RPMI8226 (cell line): Measurements from ENCODE around the gene ZBED1.
"Not testable (repeated sequence)": the region's sequence is repeated elsewhere in the genome, so short reads cannot be mapped to it uniquely, and the experiment has no call there.

Experiments
- DNase-seq: peaks from one replicate; pipeline ENCODE4 v3.0.0-alpha.2; 2015

ZBED1 gene

DNA sequence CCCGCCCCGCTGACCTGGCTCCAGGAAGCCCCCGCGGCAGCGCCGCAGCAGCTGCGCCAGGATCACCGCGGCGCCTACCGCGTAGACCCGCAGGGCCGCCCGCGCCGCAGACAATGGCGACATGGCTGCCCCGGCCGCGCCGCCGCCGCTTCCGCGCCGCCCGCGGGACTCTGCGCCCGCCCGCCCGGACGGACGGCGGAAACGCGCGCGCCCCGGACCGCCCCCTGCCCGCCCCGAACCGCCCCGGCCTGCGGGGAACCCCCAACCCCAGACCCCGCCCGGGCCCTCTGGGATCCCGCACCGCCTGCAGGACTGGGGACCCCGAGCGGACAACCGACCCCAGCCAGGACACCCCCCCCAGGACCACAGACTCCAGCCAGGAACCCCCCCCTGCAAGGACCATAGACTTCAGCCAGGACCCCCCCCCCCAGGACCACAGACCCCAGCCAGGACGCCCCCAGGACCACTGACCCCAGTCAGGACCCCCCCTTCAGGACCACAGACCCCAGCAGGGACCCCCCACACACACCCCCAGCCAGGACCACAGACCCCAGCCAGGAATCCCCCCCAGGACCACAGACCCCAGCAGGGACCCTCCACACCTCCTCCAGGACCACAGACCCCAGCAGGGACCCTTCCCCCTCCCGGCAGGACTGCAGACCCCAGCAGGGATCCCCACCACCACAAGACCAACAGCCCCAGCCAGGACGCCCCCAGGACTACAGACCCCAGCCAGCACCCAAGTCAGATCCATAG lies at the start of gene ZBED1, which contains the start of gene DHRSX:
ZBED1 (minus strand) TSS at position 174 of the 756 bp plus-strand sequence. CDS start 10,257 bp downstream, outside the sequence.
DHRSX (minus strand) TSS at position 174 of the 756 bp plus-strand sequence; CDS start at position 123, 51 bp downstream.
- DNase-seq, result peak; percentile 58

DNA sequence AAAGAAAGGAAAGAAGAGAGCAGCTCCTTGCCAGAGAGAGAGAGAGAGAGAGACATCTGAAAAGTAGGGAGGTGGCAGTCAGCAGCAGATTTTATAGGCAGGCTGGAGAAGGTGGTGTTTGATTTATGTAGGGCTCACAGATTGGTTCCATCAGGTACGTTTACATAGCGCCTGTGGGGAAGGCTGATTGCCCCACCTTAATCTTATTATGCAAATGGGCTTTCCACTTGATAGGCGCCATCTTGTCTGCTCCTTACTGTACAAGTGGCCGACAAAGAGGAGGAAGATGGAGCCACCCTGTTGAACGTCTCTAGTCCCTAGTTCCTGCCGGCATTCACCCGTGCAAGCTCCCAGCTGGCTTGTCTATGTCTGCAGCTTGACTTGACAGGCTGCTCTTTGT lies 49.1 kb upstream of the ZBED1 start:
- DNase-seq, result no peak

DNA sequence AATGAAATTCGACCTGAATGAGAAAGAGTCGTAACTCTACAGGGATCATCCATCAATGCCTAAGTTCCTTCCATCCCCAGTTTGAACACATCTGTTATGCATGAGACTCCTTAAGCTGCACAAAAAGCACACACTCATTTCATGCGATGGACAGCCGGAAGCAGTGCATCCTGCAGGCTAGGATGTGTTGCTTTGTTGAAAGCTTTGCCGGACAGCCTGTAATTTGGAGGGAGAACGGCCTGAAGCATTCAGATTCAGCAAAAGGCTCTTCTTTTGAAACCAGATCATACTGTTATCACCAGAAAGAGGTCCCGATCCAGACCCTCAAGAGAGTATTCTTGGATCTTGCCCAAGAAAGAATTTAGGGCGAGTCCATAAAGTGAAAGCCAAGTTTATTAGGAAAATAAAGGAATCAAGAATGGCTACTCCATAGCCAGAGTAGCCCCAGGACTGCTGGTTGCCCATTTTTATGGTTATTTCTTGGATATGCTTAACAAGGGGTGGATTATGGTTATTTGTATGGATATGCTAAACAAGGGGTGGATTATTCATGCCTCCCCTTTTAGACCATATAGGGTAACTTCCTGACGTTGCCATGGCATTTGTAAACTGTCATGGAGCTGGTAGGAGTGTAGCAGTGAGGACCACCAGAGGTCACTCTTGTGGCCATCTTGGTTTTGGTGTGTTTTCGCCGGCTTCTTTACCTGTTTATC lies 48.1 kb upstream of the ZBED1 start:
- DNase-seq, result no peak

DNA sequence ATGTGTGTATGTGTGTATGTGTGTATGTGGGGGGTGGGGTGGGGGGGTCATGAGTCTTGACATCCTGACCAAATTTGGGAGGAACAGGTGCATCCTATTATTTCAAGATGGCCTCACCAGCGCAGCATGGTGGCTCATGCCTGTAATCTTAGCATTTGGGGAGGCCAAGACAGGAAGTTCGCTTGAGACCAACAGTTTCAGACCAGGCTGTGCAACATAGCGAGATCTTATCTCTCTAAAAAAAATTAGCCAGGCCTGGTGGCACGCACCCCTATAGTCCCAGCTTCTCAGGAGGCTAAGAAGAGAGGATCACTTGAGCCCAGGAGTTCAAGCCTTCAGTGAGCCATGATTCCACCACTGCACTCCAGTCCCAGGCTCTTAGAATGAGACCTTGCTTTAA lies 47.0 kb upstream of the ZBED1 start:
- no peak for DNase-seq

DNA sequence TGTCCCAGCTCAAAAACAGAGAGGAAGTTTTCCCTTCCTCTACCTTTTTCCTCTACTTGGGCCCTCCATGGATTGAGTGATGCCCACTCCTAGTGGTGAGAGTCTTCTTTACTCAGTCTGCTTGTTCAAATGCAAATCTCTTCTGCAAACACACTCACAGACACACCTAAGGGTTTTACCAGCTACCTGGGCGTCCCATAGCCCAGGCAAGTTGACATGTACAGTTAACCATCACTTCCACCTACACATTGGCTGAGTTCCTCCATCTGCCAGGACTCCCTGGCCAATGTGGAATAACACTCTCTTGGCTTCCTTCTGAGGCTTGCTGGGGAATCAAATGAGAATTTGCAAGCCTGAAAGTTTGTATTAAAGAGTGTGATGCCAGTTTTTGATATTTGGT lies 45.7 kb upstream of the ZBED1 start:
- no peak for DNase-seq

DNA sequence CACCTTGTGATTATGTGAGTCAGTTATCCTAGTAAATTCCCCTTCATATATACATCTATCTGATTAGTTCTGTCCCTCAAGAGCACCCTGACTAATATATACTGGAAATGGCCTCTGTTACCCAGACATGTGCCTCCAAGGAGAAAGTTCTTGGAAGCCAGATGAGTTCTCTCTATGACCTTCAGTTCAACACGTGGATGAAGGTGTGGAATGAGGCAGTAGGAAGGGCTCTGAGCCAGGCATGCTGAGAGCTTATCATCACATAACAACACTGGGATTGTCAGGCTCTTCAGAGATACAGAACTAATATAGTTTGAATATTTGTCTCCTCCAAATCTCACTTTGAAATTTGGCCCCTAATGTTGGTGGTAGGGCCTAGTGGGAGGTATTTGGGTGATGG lies 44.4 kb upstream of the ZBED1 start:
- no peak for DNase-seq

DNA sequence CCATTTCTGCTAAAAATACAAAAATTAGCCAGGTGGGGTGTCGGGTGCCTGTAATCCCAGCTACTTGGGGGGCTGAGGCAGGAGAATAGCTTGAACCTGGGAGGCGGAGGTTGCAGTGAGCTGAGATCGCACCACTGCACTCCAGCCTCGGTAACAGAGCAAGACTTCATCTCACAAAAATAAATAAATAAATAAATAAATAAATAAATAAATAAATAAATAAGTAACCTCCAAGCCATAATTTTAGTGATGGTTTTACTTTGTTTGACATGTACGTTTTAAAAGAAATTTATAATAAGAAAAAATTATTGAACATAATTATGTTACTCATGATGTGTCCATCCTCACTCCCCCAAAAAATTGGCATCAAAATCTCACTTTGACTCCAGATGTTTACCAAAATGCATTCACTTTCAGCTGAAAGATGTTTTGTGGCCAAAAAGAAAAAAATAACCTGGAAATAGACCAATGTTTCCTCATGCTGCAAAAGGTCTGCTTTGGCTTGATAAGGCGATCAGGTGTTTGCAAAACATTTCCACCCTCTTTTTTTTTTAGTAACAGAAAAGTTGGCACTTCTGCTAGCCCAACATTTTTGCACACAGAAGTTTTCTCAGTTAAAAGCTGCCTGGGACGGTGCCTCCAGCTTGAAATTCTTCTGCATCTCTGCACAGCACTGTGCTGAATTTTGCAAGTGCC lies 42.2 kb upstream of the ZBED1 start:
- DNase-seq, result peak; percentile 8

DNA sequence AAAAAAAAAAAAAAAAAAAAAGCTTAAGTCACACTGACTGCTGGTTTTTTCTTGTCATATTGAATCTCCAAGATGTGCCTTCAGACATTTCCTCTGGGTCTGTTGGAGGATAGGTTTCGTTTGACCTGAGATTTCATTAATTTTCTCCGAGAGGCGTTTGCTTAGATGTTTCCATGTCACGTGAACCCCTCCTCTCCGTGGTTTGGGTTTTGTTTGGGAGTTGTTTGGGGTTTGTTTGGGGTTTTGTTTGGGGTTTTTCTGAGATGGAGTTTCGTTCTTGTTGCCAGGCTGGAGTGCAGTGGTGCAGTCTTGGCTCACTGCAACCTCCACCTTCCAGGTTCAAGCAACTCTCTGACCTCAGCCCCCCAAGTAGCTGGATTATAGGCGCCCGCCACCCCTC lies 40.8 kb upstream of the ZBED1 start:
- DNase-seq, result no peak

DNA sequence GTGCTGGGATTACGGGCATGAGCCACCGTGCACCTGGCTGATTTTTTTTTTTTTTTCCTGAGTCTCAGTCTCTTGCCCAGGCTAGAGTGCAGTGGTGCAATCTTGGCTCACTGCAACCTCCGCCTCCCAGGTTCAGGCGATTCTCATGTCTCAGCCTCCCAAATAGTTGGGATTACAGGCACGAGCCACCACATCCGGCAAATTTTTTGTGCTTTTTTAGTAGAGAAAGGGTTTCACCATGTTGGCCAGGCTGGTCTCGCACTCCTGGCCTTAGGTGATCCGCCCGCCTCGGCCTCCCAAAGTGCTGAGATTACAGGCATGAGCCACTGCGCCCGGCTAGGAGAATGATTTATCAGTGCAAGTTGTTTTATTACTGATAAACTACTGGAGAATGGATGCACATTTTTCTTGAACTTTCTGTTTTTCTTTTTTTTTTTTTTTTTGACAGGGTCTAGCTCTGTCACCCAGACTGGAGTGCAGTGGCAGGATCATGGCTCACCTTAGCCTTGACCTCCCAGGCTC lies 39.7 kb upstream of the ZBED1 start:
- DNase-seq, result no peak

DNA sequence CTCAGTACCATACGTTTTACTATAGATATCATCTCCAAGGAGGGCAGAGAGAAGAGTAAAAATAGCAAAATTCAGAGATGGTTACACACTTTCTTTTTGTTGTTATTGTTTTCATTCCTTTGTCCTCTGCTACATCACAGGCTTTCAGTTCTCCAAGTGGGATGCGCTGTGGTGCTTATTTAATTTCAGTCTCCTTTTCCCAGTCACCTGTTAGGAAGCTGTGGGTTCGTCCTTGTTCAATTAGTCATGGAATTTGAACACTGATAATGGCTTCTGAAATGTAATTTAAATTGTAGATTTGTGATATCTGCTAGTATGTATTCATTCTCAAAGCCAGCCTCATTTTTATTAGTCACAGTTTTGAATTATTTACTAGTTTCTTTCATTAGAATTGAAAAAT lies 38.8 kb upstream of the ZBED1 start:
- no peak for DNase-seq

DNA sequence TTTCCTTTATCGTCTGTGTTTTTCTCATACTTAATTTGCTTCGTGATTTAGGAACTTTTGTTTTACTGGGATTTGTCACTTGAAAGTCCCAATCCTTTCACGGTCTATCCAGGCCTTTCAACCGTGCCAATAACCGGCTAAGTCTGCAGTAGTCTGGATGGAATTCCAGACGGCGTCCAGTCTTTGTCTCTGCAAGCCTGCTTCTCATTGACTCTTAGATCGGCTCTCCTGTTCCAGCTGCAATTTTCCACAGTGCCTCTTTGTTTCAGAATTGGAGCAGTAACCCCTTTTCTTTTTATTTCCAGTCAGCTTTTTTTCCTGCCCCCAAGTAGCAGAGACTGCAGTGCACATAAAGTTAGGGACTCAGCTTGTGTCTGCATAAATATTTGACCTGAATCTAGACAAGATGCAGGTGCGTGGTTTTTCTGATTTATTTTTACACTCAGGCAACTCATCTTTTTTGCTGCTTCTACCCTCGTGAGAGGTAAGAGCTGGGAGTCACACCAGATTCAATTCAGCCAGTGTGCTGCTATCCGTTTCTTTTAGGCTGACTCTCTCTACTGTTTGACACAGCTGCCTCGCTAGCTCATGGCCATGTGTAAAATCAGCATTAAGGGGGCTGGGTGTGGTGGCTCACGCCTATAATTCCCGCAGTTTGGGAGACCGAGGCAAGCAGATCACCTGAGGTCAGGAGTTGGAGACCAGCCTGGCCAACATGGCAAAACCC lies 37.4 kb upstream of the ZBED1 start:
- no peak for DNase-seq

DNA sequence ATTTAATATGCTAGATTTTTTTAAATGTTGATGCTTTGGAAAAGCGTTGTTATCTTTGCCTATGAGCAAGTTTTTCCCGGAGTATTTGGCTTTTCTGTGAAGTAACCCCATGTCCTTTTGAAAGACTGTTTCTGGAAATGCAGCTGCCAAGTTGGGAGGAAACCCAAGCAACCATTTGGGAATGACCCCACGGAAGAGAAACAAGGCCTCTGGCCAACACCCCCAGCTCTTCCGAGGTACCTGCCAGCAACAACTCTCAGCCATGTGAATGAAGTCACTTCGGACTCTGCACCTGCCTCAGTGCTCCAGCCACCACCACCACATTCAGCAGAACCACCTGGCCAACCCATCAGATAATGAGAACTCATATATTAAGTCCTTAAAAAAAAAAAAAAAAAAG lies 36.2 kb upstream of the ZBED1 start:
- no peak for DNase-seq

DNA sequence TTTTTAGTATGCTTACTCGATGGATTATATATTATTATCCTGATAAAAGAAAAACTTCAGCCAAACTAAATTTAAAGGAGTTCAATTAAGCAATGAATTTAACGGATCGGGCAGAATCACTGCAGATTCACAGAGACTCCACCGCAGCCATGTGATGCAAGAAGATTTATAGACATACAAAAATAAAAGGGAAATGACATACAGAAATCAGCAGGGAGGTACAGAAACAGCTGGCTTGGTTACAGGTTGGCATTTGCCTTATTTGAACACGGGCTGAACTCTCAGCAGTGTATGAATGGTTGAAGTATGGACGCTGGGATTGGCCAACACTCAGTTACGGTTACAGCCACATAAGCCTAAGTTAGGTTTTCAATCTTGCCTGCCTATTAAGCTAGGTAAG lies 35.4 kb upstream of the ZBED1 start:
- DNase-seq, result no peak

DNA sequence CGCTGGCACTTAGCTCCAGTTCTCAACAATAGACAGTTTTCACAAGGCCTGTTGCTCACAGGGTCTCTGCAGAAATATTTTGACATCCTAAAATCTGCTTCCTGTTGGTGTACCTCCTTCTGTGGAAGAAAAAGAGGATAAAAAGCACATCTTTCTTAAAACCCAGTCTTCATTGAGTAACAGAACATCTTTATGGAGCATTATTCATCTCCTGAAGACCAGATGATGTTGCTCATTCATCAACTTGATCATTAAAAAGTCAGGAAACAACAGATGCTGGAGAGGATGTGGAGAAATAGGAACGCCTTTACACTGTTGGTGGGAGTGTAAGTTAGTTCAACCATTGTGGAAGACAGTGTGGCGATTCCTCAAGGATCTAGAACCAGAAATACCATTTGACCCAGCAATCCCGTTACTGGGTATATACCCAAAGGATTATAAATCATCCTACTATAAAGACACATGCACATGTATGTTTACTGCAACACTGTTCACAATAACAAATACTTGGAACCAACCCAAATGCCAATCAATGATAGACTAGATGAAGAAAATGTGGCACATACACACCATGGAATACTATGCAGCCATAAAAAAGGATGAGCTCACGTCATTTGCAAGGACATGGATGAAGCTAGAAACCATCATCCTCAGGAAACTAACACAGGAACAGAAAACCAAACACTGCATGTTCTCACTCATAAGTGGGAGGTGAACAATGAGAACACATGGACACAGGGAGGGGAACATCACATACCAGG lies 33.7 kb upstream of the ZBED1 start:
- DNase-seq, result not testable (repeated sequence)

DNA sequence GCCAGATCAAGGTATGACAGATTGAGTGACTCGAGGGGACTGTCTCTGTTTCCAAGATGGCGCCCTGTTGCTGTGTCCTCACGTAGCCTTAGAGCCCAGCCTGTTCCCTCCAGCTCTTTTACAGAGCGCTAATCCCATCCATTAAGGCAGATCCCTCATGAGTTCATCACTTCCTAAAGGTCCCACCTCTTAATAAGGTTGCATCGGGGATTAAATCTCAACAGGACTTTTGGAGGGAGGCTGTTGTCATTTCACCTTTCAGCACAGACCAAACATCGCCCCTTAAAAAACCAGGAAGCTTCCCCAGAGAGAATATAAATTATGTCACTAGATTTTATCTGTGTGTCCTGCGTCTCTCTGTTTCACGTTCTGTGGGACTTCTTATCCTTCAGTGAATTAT lies 32.6 kb upstream of the ZBED1 start:
- DNase-seq, result no peak

DNA sequence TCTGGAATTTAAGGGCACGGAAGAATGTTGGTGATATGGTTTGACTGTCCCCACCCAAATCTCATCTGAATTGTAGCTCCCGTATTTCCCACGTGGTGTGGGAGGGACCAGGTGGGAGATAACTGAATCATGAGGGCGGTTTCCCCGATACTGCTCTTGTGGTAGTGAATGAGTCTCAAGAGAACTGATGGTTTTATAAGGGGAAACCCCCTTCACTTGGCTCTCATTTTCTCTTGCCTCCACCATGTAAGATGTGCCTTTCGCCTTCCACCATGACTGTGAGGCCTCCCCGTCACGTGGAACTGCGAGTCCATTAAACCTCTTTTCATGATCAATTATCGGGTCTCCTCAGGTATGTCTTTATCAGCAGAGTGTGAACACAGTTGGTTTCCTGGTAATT lies 25.6 kb upstream of the ZBED1 start:
- DNase-seq, result no peak

DNA sequence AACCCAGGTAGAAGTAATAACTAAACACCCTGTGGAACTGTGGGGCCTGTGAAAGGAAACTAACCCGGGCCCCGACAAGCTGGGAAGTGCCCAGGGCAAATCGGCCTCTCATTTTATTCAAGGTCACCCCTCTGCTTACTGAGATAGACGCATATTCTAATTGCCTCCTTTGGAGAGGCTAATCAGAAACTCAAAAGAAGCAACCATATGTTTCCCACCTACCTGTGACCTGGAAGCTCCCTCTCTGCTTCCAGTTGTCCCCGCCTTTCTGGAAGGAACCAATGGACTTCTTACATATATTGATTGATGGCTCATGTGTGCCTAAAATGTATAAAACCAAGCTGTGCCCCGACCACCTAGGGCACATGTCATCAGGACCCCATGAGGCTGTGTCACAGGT lies 23.1 kb upstream of the ZBED1 start:
- DNase-seq, result no peak

DNA sequence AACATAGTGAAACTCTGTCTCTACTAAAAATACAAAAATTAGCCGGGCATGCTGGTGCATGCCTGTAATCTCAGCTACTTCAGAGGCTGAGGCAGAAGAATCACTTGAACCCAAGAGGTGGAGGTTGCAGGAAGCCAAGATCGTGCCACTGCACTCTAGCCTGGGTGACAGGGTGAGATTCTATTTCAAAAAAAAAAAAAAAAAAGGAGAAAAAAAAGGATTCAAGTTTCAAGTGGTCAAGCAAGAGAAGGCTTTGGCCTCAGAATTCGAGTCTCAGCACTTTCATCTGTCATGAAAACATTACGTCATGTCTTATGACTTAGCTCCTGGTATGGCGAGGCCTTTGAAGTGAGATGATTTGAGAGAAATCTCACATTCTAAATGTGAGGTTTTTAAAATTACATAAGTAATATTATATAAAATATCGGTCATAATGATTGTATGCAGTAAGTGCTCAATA lies 21.2 kb upstream of the ZBED1 start:
- peak; percentile 24 for DNase-seq

DNA sequence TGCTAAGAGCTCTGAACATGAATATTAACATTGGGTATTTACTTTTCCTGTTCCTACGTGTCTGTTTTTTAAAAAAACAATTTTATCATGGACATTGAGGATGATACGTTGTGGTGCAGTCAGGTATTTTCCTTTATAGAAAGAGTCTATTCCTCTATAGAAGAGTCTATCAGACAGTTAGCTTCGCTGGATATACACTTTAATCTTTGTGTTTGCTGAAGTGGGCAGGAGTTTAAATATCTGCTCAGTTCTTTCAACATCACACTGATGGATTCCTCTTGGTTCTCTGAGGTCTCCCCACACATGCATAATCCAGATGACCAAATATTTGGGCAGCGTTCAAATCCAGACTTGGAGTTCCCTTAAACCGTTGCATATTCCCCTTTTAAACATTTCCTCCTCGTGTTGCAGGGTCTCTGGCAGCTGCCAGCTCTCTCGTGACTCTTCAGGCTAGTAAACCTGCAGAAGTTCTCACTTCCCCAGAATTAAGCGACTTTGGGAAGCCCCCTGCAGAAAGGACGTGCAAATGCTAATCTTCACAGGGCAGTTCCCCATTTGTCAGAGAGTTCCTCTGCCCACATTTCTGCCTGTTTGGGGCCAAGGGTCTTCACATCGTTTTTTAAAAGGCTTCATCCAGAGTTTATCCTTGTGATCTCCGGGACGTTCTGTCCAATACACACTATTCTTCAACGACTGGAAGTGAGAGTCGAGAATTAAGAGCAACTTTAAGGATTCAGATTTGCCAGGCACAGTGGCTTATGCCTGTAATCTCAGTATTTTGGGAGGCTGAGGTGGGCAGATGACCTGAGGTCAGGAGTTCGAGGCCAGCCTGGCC lies 20.5 kb upstream of the ZBED1 start:
- DNase-seq, result no peak

DNA sequence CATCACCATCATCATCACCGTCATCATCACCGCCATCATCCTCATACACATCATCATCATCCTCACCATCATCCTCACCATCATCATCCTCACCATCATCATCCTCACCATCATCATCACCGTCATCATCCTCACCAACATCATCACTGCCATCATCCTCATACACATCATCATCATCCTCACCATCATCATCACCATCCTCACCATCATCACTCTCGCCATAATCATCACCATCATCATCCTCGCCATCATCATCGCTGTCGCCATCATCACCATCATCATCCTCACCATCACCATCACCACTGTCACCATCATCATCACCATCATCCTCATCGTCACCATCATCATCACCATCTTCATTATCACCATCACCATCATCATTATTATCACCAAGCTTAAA lies 19.8 kb upstream of the ZBED1 start:
- no peak for DNase-seq

DNA sequence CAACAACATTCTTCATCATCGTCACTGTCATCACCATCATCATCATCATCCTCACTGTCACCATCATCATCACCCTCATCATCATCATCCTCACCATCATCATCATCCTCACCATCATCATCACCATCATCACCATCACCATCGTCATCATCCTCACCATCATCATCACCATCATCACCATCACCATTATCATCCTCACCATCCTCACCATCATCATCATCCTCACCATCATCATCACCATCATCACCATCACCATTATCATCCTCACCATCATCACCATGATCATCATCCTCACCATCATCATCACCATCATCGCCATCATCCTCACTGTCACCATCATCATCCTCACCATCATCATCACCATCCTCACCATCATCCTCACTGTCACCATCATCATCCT lies 18.9 kb upstream of the ZBED1 start:
- not testable (repeated sequence) for DNase-seq
